Upper lobe of left lung (tissue), 6 donors: ENCODE results near the gene CORO7. TPM values are rescaled to one million over a fixed set of nuclear protein-coding genes. Genes with fewer than 3 reads are reported as not detected.
"Not testable (repeated sequence)": the region's sequence is repeated elsewhere in the genome, so short reads cannot be mapped to it uniquely, and the experiment has no call there.

Experiments
- ATAC-seq, 2 donors: fragments of 200-7000 bp; cut with Tn5 transposase; one replicate each; pipeline ENCODE4 v1.9.1; 2022; ENCODE audit warnings: mild to moderate bottlenecking in 2 of 2, moderate library complexity in 2 of 2; ENCODE audit not compliant: low FRiP score in 2 of 2
- DNase-seq, 2 donors: peaks; one replicate each; pipeline ENCODE4 v3.0.0-alpha.2; 2019 to 2020
- H3K27ac ChIP-seq, 4 donors: fragments of 200-600 bp; sonication (generic); one replicate each; pipeline ENCODE4 v1.5.1; 2016 to 2019
- H3K27me3 ChIP-seq, 4 donors: fragments of 200-600 bp; sonication (generic); one replicate each; pipeline ENCODE4 v1.5.1; 2017 to 2019
- H3K36me3 ChIP-seq, 4 donors: fragments of 200-600 bp; sonication (generic); one replicate each; pipeline ENCODE4 v1.5.1; 2016 to 2019
- H3K4me1 ChIP-seq, 4 donors: fragments of 200-600 bp; sonication (generic); one replicate each; pipeline ENCODE4 v1.5.1; 2018 to 2019
- H3K4me3 ChIP-seq, 4 donors: fragments of 200-600 bp; sonication (generic); one replicate each; pipeline ENCODE4 v1.5.1; 2017 to 2019; ENCODE audit warnings: mild to moderate bottlenecking in 2 of 4, moderate library complexity in 1 of 4
- H3K9me3 ChIP-seq, 4 donors: fragments of 200-600 bp; sonication (generic); one replicate each; pipeline ENCODE4 v1.5.1; 2018 to 2019
- CTCF ChIP-seq, 6 experiments: fragments of 450-650 bp in 4 of 6; fragments of 200-600 bp in 2 of 6; sonication (generic) in 2 of 6; IDR thresholded peaks; one replicate each; pipeline ENCODE4 v1.5.1; 2016 to 2019; ENCODE audit warnings: antibody characterized with exemption in 6 of 6
- EP300 ChIP-seq, 4 donors: sonication (generic); formaldehyde crosslinking; IDR thresholded peaks; one replicate each; pipeline ENCODE4 v1.5.1; 2017; ENCODE audit warnings: antibody characterized with exemption in 4 of 4, control low read depth in 2 of 4
- POLR2A ChIP-seq, 4 donors: fragments of 450-650 bp; IDR thresholded peaks; one replicate each; pipeline ENCODE4 v1.5.1; 2016 to 2017; ENCODE audit warnings: antibody characterized with exemption in 4 of 4, mild to moderate bottlenecking in 2 of 4
- POLR2AphosphoS5 ChIP-seq, 2 donors: sonication (generic); formaldehyde crosslinking; IDR thresholded peaks; one replicate each; pipeline ENCODE4 v1.5.1; 2017; ENCODE audit warnings: antibody characterized with exemption in 2 of 2
- WGBS, 2 donors: methylation state at CpG; one replicate each; pipeline ENCODE4 v1.1.5; 2017 to 2018; 5-methylcytosine and 5-hydroxymethylcytosine counted together
- total RNA-seq, 6 donors: library from RNA; depleted of rRNA in 4 of 6; stranded (reverse); fragments of >200 nt in 4 of 6; gene quantifications; one replicate each; pipeline versions ENCODE4 v1.1.0 to v1.2.1, GENCODE V29; 2016 to 2021
- donor health status: DM: no; HTN: no; CAD: no; lungs with moderate emphysema.
- donor health status: DM: no; HTN: yes; CAD: no; lungs with severe emphysema.

CORO7 gene
- total RNA-seq, 6 donors from 2014 or later: 42.9 to 235 (median 69.0) TPM

DNA sequence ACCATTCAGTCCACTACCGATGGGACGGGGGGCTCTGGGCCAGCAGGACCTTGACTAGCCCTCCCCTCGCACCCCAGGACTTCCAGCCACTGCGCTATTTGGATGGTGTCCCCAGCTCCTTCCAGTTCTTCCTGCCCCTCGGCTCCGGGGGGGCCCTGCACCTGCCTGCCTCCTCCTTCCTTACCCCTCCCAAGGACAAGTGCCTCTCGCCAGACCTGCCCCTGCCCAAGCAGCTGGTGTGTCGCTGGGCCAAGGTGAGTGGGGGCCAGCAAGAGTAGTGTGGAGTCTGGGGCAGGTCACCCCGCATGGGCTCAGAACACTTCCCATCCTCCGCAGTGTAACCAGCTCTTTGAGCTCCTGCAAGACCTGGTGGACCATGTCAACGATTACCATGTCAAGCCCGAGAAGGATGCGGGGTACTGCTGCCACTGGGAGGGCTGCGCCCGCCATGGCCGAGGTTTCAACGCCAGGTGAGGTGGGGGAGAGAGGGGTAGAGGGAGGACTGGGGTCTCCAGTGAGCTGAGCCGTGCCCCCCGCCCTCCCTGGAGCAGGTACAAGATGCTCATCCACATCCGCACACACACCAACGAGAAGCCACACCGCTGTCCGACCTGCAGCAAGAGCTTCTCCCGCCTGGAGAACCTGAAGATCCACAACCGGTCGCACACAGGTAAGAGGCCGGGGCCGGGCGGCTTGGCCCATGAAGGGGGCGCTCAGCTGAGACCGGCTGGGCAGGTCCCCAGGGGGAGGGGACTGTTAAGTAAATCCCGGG, 81.5 kb downstream of the CORO7 start:
- Histone ChIP-seq H3K27ac (peak overlapping the region in 1 of 4 donors; percentile 26), H3K36me3 (peaks cover 0 to 71% (median 50%) of the 10 kb centered on the region in 4 donors), H3K9me3 (no peaks in the 10 kb centered on the region), H3K4me1 (peaks cover 23 to 35% (median 30%) of the 10 kb centered on the region in 4 donors), H3K4me3 (no peak overlapping the region), H3K27me3 (no peaks in the 10 kb centered on the region)
- TF ChIP-seq EP300 (IDR thresholded peaks at IDR 0.05) (no peak), POLR2A (IDR thresholded peaks at IDR 0.05) (no peak), POLR2AphosphoS5 (IDR thresholded peaks at IDR 0.05) (no peak), CTCF (IDR thresholded peaks at IDR 0.05) (no peak)
- ATAC-seq (no peak), DNase-seq (peak in 1 of 2 donors; percentile 70)
- WGBS, 2 donors: 86 to 88% methylated on average over 22 to 31 of the region's 32 CpGs

DNA sequence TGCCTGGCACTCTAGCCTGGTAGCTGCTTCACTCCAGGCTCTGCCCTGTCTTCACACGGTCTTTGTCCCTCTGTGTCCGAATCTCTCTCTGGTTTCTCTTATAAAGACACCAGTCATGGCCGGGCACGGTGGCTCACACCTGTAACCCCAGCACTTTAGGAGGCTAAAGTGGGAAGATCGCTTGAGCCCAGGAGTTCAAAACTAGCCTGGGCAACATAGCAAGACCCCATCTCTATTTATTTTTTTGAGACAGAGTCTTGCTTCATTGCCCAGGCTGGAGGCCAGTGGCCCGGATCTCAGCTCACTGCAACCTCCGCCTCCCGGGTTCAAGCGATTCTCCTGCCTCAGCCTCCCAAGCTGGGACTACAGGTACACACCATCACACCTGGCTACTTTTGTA, 82.7 kb downstream of the CORO7 start:
- ATAC-seq, H3K27me3 ChIP-seq, H3K4me3 ChIP-seq, H3K9me3 ChIP-seq, DNase-seq: not testable (repeated sequence)
- H3K4me1 ChIP-seq: peaks cover 23 to 36% (median 31%) of the 10 kb centered on the region in 4 donors
- peak overlapping the region in 1 of 4 donors; percentile 6 for H3K27ac ChIP-seq
- peaks cover 0 to 64% (median 45%) of the 10 kb centered on the region in 4 donors for H3K36me3 ChIP-seq
- WGBS, 2 donors: 92 to 93% methylated on average over 9 of the region's 9 CpGs

GRCh38 chr16:4333308-4333638, 83.1 kb downstream of the CORO7 start:
- Histone ChIP-seq H3K27me3 (no peaks in the 10 kb centered on the region), H3K4me3 (no peak overlapping the region), H3K27ac (peak overlapping the region in 1 of 4 donors; percentile 6), H3K36me3 (peaks cover 0 to 59% (median 44%) of the 10 kb centered on the region in 4 donors), H3K4me1 (peaks cover 25 to 36% (median 31%) of the 10 kb centered on the region in 4 donors), H3K9me3 (no peaks in the 10 kb centered on the region)
- DNase-seq (no peak), ATAC-seq (no peak)
- 67 to 84% methylated on average over 8 to 9 of the region's 9 CpGs for WGBS, 2 donors
- TF ChIP-seq CTCF (IDR thresholded peaks at IDR 0.05) (no peak), POLR2AphosphoS5 (IDR thresholded peaks at IDR 0.05) (no peak), POLR2A (IDR thresholded peaks at IDR 0.05) (no peak), EP300 (IDR thresholded peaks at IDR 0.05) (no peak)

DNA sequence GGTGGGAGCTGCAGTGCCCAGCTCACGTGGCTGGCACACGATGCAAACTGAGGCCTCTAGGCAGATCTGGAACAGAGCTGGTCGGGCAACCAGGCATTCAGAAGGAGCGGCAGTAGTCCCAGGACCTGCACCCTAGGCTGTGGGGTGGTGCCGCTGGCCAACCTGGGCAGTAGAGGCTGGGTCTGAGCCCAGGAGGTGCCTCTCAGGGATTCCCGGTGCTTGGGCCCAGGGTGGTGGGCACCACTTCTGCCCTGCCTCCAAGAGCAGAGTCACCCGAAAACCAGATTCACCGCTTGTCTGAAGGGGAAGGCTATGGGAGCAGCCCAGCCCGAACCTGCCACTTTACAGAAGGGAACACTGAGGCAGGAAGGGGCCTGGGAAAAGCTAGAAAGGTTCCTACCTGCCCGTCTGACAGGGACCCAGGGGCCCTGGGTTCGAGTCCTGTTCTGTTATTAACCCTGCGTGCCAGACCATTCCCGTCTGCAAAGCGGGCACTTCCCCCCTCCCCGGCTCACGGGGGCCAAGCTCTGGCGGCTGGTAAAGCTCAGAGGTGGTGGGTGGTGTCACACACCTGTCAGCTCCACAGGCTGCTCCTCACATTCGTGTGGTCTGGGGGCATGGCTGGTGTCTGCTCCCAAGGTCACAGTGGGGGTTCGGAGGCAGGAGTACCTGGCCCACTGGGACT, 83.6 kb downstream of the CORO7 start:
- peaks cover 30 to 41% (median 31%) of the 10 kb centered on the region in 4 donors for H3K4me1 ChIP-seq
- peak overlapping the region in 1 of 4 donors; percentile 6 for H3K27ac ChIP-seq
- WGBS, 2 donors: 86 to 89% methylated on average over 14 to 17 of the region's 19 CpGs
- no peak for TF ChIP-seq EP300 (IDR thresholded peaks at IDR 0.05)
- no peak for TF ChIP-seq POLR2AphosphoS5 (IDR thresholded peaks at IDR 0.05)
- TF ChIP-seq POLR2A (IDR thresholded peaks at IDR 0.05): no peak
- no peak for TF ChIP-seq CTCF (IDR thresholded peaks at IDR 0.05)
- DNase-seq: no peak
- no peaks in the 10 kb centered on the region for H3K27me3 ChIP-seq
- no peak overlapping the region for H3K4me3 ChIP-seq
- no peaks in the 10 kb centered on the region for H3K9me3 ChIP-seq
- no peak for ATAC-seq
- peaks cover 0 to 54% (median 40%) of the 10 kb centered on the region in 4 donors for H3K36me3 ChIP-seq

- H3K9me3 ChIP-seq: no peaks in the 10 kb centered on the region
- TF ChIP-seq CTCF (IDR thresholded peaks at IDR 0.05) (no peak), POLR2AphosphoS5 (IDR thresholded peaks at IDR 0.05) (no peak), EP300 (IDR thresholded peaks at IDR 0.05) (no peak), POLR2A (IDR thresholded peaks at IDR 0.05) (no peak)
- H3K36me3 ChIP-seq: peaks cover 0 to 48% (median 36%) of the 10 kb centered on the region in 4 donors
- H3K4me3 ChIP-seq: no peak overlapping the region
- peaks cover 37 to 42% (median 37%) of the 10 kb centered on the region in 4 donors for H3K4me1 ChIP-seq
- DNase-seq: peak in 1 of 2 donors; percentile 63
- WGBS, 2 donors: 86 to 92% methylated on average over 13 to 14 of the region's 14 CpGs
- ATAC-seq: no peak
- H3K27ac ChIP-seq: no peak overlapping the region
- no peaks in the 10 kb centered on the region for H3K27me3 ChIP-seq
These were observed 84.3 kb downstream of the CORO7 start for GRCh38 chr16:4332083-4332482.
